Lower leg skin (tissue), 4 donors: ENCODE data around the gene DENND1A. TPM values are rescaled to one million over a fixed set of nuclear protein-coding genes. Genes with fewer than 3 reads are reported as not detected.
"Not testable (repeated sequence)": the region's sequence is repeated elsewhere in the genome, so short reads cannot be mapped to it uniquely, and the experiment has no call there.

Experiments used
- DNase-seq, 2 donors: peaks; one replicate each; pipeline ENCODE4 v3.0.0-alpha.2; 2019; ENCODE audit warnings: low spot score in 2 of 2
- H3K4me3 ChIP-seq: fragments of 200-600 bp; sonication (generic); 2 replicates; pipeline ENCODE4 v1.5.1; 2017; ENCODE audit warnings: mild to moderate bottlenecking, low read depth; ENCODE audit not compliant: poor library complexity, severe bottlenecking
- POLR2A ChIP-seq, 2 donors: fragments of 450-650 bp; IDR thresholded peaks; one replicate each; pipeline ENCODE4 v1.6.1; 2016 to 2017; ENCODE audit warnings: antibody characterized with exemption in 2 of 2, mild to moderate bottlenecking in 1 of 2, moderate library complexity in 1 of 2
- WGBS, 2 donors: methylation state at CpG; one replicate each; pipeline ENCODE4 v1.1.5; 2018; 5-methylcytosine and 5-hydroxymethylcytosine counted together
- intact Hi-C: fragments of 100-400 bp; cut with DNase I; formaldehyde crosslinking; loops from one replicate; pipeline ENCODE4 v1.15.0; 2023; ENCODE audit warnings: low total_unique reads
- total RNA-seq, 4 donors: library from RNA; depleted of rRNA; stranded (reverse); fragments of >200 nt; gene quantifications; one replicate each; pipeline ENCODE4 v1.1.0, GENCODE V29; 2016
- TF ChIP-seq, protein P1 (sequence below), 3 donors: fragments of 450-650 bp; IDR thresholded peaks; one replicate each; pipeline ENCODE4 v1.5.1; 2016; ENCODE audit warnings: antibody characterized with exemption in 3 of 3, mild to moderate bottlenecking in 3 of 3, moderate library complexity in 2 of 3

DENND1A gene
- total RNA-seq, 4 donors from 2014 or later = 6.5 to 16.3 (median 12.3) TPM

GRCh38 chr9:123821619-123822018 is 108.3 kb downstream of the DENND1A start:
- intact Hi-C loops = no loop called here
- no peak for DNase-seq
- TF ChIP-seq POLR2A (IDR thresholded peaks at IDR 0.05) = no peak
- TF ChIP-seq, protein P1, sequence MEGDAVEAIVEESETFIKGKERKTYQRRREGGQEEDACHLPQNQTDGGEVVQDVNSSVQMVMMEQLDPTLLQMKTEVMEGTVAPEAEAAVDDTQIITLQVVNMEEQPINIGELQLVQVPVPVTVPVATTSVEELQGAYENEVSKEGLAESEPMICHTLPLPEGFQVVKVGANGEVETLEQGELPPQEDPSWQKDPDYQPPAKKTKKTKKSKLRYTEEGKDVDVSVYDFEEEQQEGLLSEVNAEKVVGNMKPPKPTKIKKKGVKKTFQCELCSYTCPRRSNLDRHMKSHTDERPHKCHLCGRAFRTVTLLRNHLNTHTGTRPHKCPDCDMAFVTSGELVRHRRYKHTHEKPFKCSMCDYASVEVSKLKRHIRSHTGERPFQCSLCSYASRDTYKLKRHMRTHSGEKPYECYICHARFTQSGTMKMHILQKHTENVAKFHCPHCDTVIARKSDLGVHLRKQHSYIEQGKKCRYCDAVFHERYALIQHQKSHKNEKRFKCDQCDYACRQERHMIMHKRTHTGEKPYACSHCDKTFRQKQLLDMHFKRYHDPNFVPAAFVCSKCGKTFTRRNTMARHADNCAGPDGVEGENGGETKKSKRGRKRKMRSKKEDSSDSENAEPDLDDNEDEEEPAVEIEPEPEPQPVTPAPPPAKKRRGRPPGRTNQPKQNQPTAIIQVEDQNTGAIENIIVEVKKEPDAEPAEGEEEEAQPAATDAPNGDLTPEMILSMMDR (IDR thresholded peaks at IDR 0.05) = no peak
- WGBS, 2 donors = 65 to 66% methylated on average over 2 of the region's 2 CpGs
- H3K4me3 ChIP-seq = no peak overlapping the region

GRCh38 chr9:123820139-123820538 is 109.8 kb downstream of the DENND1A start:
- intact Hi-C loops = no loop called here
- WGBS, 2 donors = 91 to 93% methylated on average over 4 of the region's 4 CpGs
- DNase-seq = no peak
- no peak for TF ChIP-seq POLR2A (IDR thresholded peaks at IDR 0.05)
- TF ChIP-seq, protein P1 (IDR thresholded peaks at IDR 0.05) = no peak
- no peak overlapping the region for H3K4me3 ChIP-seq

- DNase-seq = no peak
- intact Hi-C loops = no loop called here
- H3K4me3 ChIP-seq = no peak overlapping the region
- TF ChIP-seq POLR2A (IDR thresholded peaks at IDR 0.05) = no peak
- TF ChIP-seq, protein P1 (IDR thresholded peaks at IDR 0.05) = no peak
- WGBS, 2 donors = 86 to 89% methylated on average over 5 of the region's 5 CpGs
Measured at GRCh38 chr9:123816817-123817472, 113.0 kb downstream of the DENND1A start.

DNA sequence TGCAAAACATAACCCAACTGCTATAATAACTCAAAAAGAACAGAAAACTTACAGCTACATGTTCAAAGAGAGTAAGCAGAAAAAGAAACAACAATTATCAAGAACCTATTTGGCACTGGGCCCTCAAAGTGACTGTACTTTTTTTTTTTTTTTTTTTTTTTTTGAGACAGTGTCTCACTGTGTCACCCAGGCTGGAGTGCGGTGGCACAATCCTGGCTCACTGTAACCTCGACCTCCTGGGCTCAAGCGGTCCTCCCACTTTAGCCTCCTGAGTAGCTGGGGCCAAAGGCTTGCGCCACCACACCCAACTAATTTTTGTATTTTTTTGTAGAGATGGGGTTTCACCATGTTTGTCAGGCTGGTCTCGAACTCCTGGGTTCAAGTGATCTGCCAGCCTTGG is 114.1 kb downstream of the DENND1A start:
- WGBS, 2 donors = 83 to 91% methylated on average over 5 of the region's 5 CpGs
- H3K4me3 ChIP-seq, intact Hi-C loops, DNase-seq: not testable (repeated sequence)

- no peak overlapping the region for H3K4me3 ChIP-seq
- TF ChIP-seq POLR2A (IDR thresholded peaks at IDR 0.05) = no peak
- TF ChIP-seq, protein P1 (IDR thresholded peaks at IDR 0.05) = no peak
- 68 to 85% methylated on average over 1 of the region's 1 CpG for WGBS, 2 donors
- DNase-seq = no peak
- intact Hi-C loops = no loop called here
Measured at GRCh38 chr9:123814496-123814895, 115.4 kb downstream of the DENND1A start.

DNA sequence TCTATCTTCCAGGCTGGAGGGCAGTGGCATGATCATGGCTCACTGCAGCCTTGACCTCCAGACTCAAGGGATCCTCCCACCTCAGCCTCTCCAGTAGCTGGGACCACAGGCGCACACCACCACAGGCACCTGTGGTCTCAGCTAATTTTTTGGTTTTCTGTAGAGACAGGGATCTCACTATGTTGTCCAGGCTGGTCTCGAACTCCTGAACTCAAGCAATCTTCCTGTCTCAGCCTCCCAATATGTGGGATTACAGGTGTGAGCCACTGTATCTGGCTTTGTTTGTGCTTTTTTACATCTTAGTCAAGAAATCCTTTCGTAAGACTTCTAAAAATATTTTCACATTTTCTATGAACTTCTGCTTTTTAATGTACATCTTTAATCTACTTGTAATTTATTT is 116.9 kb downstream of the DENND1A start:
- TF ChIP-seq, protein P1 (IDR thresholded peaks at IDR 0.05) = no peak
- TF ChIP-seq POLR2A (IDR thresholded peaks at IDR 0.05) = no peak
- WGBS, 2 donors = 93 to 98% methylated on average over 3 of the region's 3 CpGs
- H3K4me3 ChIP-seq = no peak overlapping the region
- intact Hi-C loops = no loop called here
- DNase-seq = no peak
